ENCODE results near the gene TCF4. TPM values are rescaled to one million over a fixed set of nuclear protein-coding genes. Genes with fewer than 3 reads are reported as not detected.

TCF4 gene
- total and polyA plus RNA-seq, 8 donors, result 5.1 to 187 (median 39.9) TPM

DNA sequence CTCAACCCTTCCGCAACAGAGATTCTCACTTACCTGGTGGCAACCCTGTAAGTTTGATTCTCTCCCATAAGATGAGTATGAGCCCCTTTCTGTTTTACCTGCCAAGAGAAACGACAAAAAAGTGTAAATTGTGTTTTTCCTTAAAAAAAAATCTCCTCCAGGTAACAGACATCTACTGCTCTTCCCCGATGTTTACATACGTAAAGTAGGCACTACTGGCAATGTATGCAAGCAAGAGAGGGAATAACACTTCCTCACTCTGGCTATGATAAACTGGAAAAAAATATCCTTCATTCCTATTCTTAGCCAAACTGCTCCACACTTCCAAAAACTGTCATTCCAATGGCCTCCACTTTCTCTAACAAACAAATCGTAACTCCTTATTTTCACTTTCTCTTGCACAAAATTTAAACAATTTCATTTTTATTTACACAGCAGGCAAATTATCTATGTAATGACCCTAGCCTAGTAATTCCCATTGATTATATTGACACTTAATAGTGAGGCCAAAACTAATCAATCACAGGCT is 184.5 kb downstream of the TCF4 start:
- intact Hi-C loops (cut with DNase I; ENCODE audit: low total_unique reads), result no loop called here
- 64 to 75% (median 70%) methylated on average over 5 of the region's 5 CpGs for WGBS, 5 donors

DNA sequence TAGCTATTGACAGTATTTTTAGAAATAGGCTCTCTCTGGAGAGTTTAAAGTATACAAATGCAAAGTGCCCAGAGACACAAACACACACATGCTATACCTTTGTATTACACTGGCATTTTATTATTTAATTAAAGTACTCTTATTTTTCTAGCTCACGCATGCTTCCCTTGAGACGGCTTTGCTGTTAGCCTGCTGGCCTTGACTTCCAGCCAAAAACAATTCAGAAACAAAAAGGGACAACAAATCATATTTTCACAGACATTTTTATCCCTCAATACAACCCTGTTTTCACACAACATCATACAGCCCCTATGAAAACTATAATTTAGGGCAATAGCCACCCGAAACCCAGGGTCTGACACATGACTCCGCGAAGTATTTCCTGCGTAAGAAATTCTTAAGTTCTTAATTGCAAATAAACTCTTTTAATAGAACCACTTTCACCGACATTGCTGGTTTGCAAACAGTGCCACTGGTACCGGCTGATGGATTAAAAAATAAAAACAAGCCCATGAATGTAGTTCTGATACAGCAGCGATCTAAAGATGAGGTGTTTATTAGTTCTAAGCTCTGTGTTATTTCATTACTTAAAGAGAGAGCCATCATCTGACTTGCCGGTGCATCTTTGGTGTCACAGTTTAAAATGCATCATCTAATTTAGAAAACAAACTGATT is 185.1 kb downstream of the TCF4 start:
- no peaks in the 10 kb centered on the region for H3K9me3 ChIP-seq
- TF ChIP-seq, protein P1, sequence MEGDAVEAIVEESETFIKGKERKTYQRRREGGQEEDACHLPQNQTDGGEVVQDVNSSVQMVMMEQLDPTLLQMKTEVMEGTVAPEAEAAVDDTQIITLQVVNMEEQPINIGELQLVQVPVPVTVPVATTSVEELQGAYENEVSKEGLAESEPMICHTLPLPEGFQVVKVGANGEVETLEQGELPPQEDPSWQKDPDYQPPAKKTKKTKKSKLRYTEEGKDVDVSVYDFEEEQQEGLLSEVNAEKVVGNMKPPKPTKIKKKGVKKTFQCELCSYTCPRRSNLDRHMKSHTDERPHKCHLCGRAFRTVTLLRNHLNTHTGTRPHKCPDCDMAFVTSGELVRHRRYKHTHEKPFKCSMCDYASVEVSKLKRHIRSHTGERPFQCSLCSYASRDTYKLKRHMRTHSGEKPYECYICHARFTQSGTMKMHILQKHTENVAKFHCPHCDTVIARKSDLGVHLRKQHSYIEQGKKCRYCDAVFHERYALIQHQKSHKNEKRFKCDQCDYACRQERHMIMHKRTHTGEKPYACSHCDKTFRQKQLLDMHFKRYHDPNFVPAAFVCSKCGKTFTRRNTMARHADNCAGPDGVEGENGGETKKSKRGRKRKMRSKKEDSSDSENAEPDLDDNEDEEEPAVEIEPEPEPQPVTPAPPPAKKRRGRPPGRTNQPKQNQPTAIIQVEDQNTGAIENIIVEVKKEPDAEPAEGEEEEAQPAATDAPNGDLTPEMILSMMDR (IDR thresholded peaks at IDR 0.05), result no peak
- no peak for TF ChIP-seq EP300 (IDR thresholded peaks at IDR 0.05)
- no peak for TF ChIP-seq POLR2AphosphoS5 (IDR thresholded peaks at IDR 0.05)
- TF ChIP-seq POLR2A (IDR thresholded peaks at IDR 0.05), result no peak
- H3K4me1 ChIP-seq, result peaks cover 0 to 29% (median 12%) of the 10 kb centered on the region in 4 donors
- H3K27ac ChIP-seq, result peak overlapping the region in 4 of 5 donors; percentile 32 to 78 (median 74)
- H3K27me3 ChIP-seq, result no peaks in the 10 kb centered on the region
- no peaks in the 10 kb centered on the region for H3K36me3 ChIP-seq
- peak in 1 of 2 donors; percentile 62 for DNase-seq
- 52 to 74% (median 66%) methylated on average over 10 of the region's 10 CpGs for WGBS, 5 donors
- peak overlapping the region; percentile 20 to 32 (median 28) for H3K4me3 ChIP-seq
- intact Hi-C loops (cut with DNase I; ENCODE audit: low total_unique reads), result no loop called here

More for the DNA sequence above, 184.5 kb downstream of the TCF4 start:
- no peaks in the 10 kb centered on the region for H3K27me3 ChIP-seq
- H3K4me3 ChIP-seq, result peak overlapping the region; percentile 15 to 32 (median 24)
- H3K36me3 ChIP-seq, result no peaks in the 10 kb centered on the region
- no peaks in the 10 kb centered on the region for H3K9me3 ChIP-seq
- H3K27ac ChIP-seq, result peak overlapping the region in 4 of 5 donors; percentile 32 to 78 (median 74)
- no peak for TF ChIP-seq EP300 (IDR thresholded peaks at IDR 0.05)
- TF ChIP-seq POLR2A (IDR thresholded peaks at IDR 0.05), result no peak
- TF ChIP-seq, protein P1 (IDR thresholded peaks at IDR 0.05), result no peak
- TF ChIP-seq POLR2AphosphoS5 (IDR thresholded peaks at IDR 0.05), result no peak
- H3K4me1 ChIP-seq, result peaks cover 0 to 25% (median 12%) of the 10 kb centered on the region in 4 donors
- no peak for DNase-seq

DNA sequence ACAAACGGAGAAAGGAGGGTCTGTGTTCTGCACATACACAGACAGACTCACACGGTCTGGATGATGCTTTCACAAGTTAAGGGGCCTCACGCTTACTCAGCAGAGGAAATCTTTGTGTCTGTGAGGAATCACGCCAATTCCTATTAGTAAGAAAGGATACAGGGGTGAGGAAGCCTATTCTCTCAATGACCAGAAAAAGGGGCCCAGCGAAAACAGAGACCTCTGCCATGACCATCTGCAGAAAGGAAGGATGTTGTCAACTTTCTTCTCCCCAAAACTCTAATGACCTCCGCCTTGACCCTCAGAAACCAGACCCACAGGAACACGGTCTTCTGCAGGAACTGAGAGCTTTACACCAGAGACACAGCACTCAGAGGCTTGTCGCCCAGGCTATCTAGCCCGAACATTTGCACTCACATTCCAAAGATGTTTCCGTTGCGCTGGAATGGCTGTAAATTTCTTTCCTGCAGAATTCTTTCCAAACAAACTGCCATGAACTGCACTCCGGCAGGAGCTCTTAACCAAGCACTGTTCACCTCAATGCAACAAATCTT is 186.3 kb downstream of the TCF4 start:
- Histone ChIP-seq H3K4me1 (peaks cover 0 to 29% (median 12%) of the 10 kb centered on the region in 4 donors), H3K9me3 (no peaks in the 10 kb centered on the region), H3K27ac (peak overlapping the region; percentile 3 to 78 (median 74)), H3K4me3 (peak overlapping the region; percentile 16 to 32 (median 28)), H3K36me3 (no peaks in the 10 kb centered on the region), H3K27me3 (no peaks in the 10 kb centered on the region)
- 34 to 51% (median 42%) methylated on average over 12 of the region's 12 CpGs for WGBS, 5 donors
- TF ChIP-seq POLR2A (IDR thresholded peaks at IDR 0.05) (no peak), EP300 (IDR thresholded peaks at IDR 0.05) (no peak), POLR2AphosphoS5 (IDR thresholded peaks at IDR 0.05) (peak in 2 of 3 donors; percentile 7 to 31)
- TF ChIP-seq, protein P1 (IDR thresholded peaks at IDR 0.05), result no peak
- intact Hi-C loops (cut with DNase I; ENCODE audit: low total_unique reads), result no loop called here
- DNase-seq, result peak in 1 of 2 donors; percentile 77

DNA sequence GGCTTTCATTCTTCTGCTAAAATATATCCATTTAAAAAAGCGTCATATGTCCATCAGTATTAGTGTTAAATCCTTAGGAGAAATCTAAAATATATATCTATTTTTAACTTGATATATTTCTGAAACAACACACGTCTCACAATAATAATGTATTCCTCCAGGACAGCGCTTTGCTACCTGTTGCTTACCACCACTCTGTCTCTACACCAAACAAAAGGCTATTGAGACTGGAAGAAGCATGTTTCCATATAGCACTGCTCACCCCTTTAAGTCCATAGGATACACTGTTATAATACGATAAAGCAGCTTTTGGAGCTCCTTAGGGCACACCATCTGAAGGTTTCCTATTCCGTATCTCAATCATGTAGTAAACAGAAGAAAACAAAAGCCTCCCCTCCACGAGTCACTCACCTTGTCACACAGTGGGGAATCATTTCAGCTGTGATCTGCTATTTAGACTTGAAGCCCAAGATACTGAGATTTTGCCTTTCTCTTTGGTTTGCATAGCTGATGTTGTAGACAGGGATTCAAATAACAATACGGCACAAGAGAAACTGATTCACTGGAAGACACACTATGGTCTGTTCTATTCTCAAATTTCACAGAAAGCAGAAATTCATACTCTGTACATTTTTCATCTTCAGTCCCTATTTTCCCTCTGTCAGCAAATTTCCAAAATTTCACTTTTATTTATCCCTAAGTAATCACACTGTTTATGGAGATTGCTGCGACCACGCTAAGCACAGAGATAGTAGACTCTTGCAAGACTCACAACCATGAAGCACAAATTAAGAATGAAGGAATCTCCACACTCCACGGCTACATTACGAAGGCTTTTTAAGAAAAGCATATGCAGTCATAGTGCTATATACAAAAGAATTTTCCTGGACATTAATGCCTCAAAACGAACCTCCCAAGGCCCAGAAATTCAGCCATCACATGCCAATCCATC is 187.1 kb downstream of the TCF4 start:
- no peak for DNase-seq
- no peaks in the 10 kb centered on the region for H3K36me3 ChIP-seq
- peaks cover 0 to 22% (median 11%) of the 10 kb centered on the region in 4 donors for H3K4me1 ChIP-seq
- H3K4me3 ChIP-seq, result peak overlapping the region; percentile 16 to 32 (median 28)
- no peaks in the 10 kb centered on the region for H3K9me3 ChIP-seq
- WGBS, 5 donors, result 61 to 79% (median 66%) methylated on average over 12 of the region's 12 CpGs
- H3K27ac ChIP-seq, result peak overlapping the region; percentile 3 to 78 (median 74)
- H3K27me3 ChIP-seq, result no peaks in the 10 kb centered on the region
- TF ChIP-seq POLR2AphosphoS5 (IDR thresholded peaks at IDR 0.05) (no peak), EP300 (IDR thresholded peaks at IDR 0.05) (no peak), POLR2A (IDR thresholded peaks at IDR 0.05) (no peak)
- TF ChIP-seq, protein P1 (IDR thresholded peaks at IDR 0.05), result no peak
- intact Hi-C loops (cut with DNase I; ENCODE audit: low total_unique reads), result no loop called here

Measured in stomach (tissue), 9 donors.